ENCODE data around the gene KLF13.

Gene KLF13

DNA sequence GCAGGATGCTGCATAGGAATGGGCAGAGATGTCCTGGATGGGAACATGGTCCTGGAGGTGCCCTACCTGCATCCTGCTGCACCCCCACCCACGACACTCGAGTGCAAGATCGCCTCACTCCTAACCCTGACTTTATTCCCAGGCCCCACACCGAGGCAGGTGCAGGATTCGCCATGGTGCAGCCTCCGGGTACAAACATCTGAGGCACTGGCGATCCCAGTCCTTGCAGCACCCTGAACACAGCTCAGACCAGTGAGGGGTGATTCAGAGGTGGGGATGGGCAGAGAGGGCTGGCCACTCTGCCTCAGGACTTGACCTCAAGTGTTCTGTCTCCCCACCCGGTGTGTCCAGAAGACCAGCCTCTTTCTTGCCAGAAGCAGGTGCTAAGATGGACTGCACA lies 49.1 kb downstream of the KLF13 start:
- peaks cover 42% of the 10 kb centered on the region for H3K79me1 ChIP-seq (ENCODE audit: low read length)
- WGBS (ENCODE audit: extremely low coverage, insufficient coverage, insufficient read length): no CpG with 5 or more reads among the region's 8 CpGs

DNA sequence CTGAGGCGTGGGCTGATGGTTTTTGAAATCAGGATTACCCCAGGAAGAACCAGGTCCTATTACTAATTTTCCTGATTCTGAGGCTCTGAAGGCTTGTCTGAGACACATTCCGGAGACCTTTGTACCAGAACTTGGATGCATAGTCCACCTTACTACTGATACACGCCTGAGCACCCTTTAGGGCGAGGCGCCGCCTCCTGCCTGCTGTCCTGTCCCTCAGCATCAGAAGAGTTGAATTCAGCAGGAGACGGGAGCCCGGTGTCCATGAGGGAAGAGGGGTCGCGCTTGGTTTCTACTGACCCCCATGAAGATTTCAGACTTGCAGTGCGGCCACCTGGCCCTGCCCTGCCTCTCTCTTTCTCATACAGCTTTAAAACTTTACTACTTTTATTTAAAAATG lies 49.9 kb downstream of the KLF13 start:
- no CpG with 5 or more reads among the region's 11 CpGs for WGBS (ENCODE audit: extremely low coverage, insufficient coverage, insufficient read length)
- Histone ChIP-seq H3K4me2 (ENCODE audit: low read length) (no peak overlapping the region), H3K4me3 (ENCODE audit: low read depth, low read length) (no peak overlapping the region)

More for the DNA sequence above, 49.1 kb downstream of the KLF13 start:
- Histone ChIP-seq H3K9me3 (ENCODE audit: insufficient read depth, low read depth, low read length) (peaks cover 11% of the 10 kb centered on the region), H3K4me2 (ENCODE audit: low read length) (no peak overlapping the region), H3K4me3 (ENCODE audit: low read depth, low read length) (no peak overlapping the region), H4K8ac (ENCODE audit: low read depth, low read length) (no peak overlapping the region), H3K9ac (ENCODE audit: low read length) (no peak overlapping the region), H3K14ac (ENCODE audit: low read length) (no peak overlapping the region), H2AFZ (ENCODE audit: insufficient read depth, low read length, poor library complexity) (no peak overlapping the region), H3K23ac (ENCODE audit: low read length) (no peak overlapping the region), H2BK12ac (ENCODE audit: low read length) (no peak overlapping the region), H3K4ac (ENCODE audit: low read depth, low read length) (no peak overlapping the region), H3K27ac (ENCODE audit: low read depth, low read length) (no peak overlapping the region), H4K12ac (ENCODE audit: low read depth, low read length) (no peak overlapping the region), H2BK120ac (ENCODE audit: insufficient read depth, low read length, poor library complexity) (no peak overlapping the region), H3K79me2 (ENCODE audit: control insufficient read depth, insufficient read depth, low read length, poor library complexity) (peaks cover 18% of the 10 kb centered on the region), H4K91ac (ENCODE audit: low read depth, low read length) (no peak overlapping the region), H2AK5ac (ENCODE audit: low read length) (no peak overlapping the region), H2BK5ac (ENCODE audit: low read depth, low read length, poor library complexity) (no peak overlapping the region), H3K18ac (ENCODE audit: low read length) (peak overlapping the region; percentile 9), H3K4me1 (ENCODE audit: control insufficient read depth in 1 of 2, insufficient read depth in 2 of 2, low read length in 2 of 2) (peaks cover 37 to 41% of the 10 kb centered on the region in 2 experiments), H3K36me3 (ENCODE audit: control insufficient read depth in 1 of 2, insufficient read depth in 2 of 2, low read length in 2 of 2) (peaks cover 23 to 38% of the 10 kb centered on the region in 2 experiments), H3K27me3 (ENCODE audit: insufficient read depth, low read length) (no peaks in the 10 kb centered on the region)
- no peak for DNase-seq

GRCh38 chr15:31377030-31377429 lies 50.4 kb downstream of the KLF13 start:
- Histone ChIP-seq H2AFZ (ENCODE audit: insufficient read depth, low read length, poor library complexity) (no peak overlapping the region), H2BK12ac (ENCODE audit: low read length) (peak overlapping the region; percentile 10), H2BK5ac (ENCODE audit: low read depth, low read length, poor library complexity) (peak overlapping the region; percentile 32), H2AK5ac (ENCODE audit: low read length) (peak overlapping the region; percentile 38), H2BK120ac (ENCODE audit: insufficient read depth, low read length, poor library complexity) (peak overlapping the region; percentile 34), H3K4me3 (ENCODE audit: low read depth, low read length) (no peak overlapping the region), H3K9me3 (ENCODE audit: insufficient read depth, low read depth, low read length) (peaks cover 9% of the 10 kb centered on the region), H4K8ac (ENCODE audit: low read depth, low read length) (peak overlapping the region; percentile 45), H3K4me2 (ENCODE audit: low read length) (no peak overlapping the region), H3K27ac (ENCODE audit: low read depth, low read length) (peak overlapping the region; percentile 57), H3K79me1 (ENCODE audit: low read length) (peaks cover 31% of the 10 kb centered on the region), H3K79me2 (ENCODE audit: control insufficient read depth, insufficient read depth, low read length, poor library complexity) (peaks cover 9% of the 10 kb centered on the region), H3K4me1 (ENCODE audit: control insufficient read depth in 1 of 2, insufficient read depth in 2 of 2, low read length in 2 of 2) (peaks cover 26 to 31% of the 10 kb centered on the region in 2 experiments), H4K12ac (ENCODE audit: low read depth, low read length) (no peak overlapping the region), H3K18ac (ENCODE audit: low read length) (peak overlapping the region; percentile 84), H3K23ac (ENCODE audit: low read length) (no peak overlapping the region), H3K36me3 (ENCODE audit: control insufficient read depth in 1 of 2, insufficient read depth in 2 of 2, low read length in 2 of 2) (peaks cover 24 to 40% of the 10 kb centered on the region in 2 experiments), H3K9ac (ENCODE audit: low read length) (no peak overlapping the region), H3K4ac (ENCODE audit: low read depth, low read length) (peak overlapping the region; percentile 19), H3K14ac (ENCODE audit: low read length) (peak overlapping the region; percentile 46), H3K27me3 (ENCODE audit: insufficient read depth, low read length) (no peaks in the 10 kb centered on the region), H4K91ac (ENCODE audit: low read depth, low read length) (no peak overlapping the region)
- no peak for DNase-seq
- no CpG with 5 or more reads among the region's 9 CpGs for WGBS (ENCODE audit: extremely low coverage, insufficient coverage, insufficient read length)

More for the DNA sequence above, 49.9 kb downstream of the KLF13 start:
- H2BK120ac ChIP-seq (ENCODE audit: insufficient read depth, low read length, poor library complexity): peak overlapping the region; percentile 35
- H3K23ac ChIP-seq (ENCODE audit: low read length): no peak overlapping the region
- DNase-seq: no peak
- peaks cover 31 to 33% of the 10 kb centered on the region in 2 experiments for H3K4me1 ChIP-seq (ENCODE audit: control insufficient read depth in 1 of 2, insufficient read depth in 2 of 2, low read length in 2 of 2)
- H3K79me1 ChIP-seq (ENCODE audit: low read length): peaks cover 36% of the 10 kb centered on the region
- H3K79me2 ChIP-seq (ENCODE audit: control insufficient read depth, insufficient read depth, low read length, poor library complexity): peaks cover 13% of the 10 kb centered on the region
- H3K9me3 ChIP-seq (ENCODE audit: insufficient read depth, low read depth, low read length): peaks cover 13% of the 10 kb centered on the region
- peak overlapping the region; percentile 83 for H2BK12ac ChIP-seq (ENCODE audit: low read length)
- no peak overlapping the region for H3K9ac ChIP-seq (ENCODE audit: low read length)
- peaks cover 27 to 43% of the 10 kb centered on the region in 2 experiments for H3K36me3 ChIP-seq (ENCODE audit: control insufficient read depth in 1 of 2, insufficient read depth in 2 of 2, low read length in 2 of 2)
- no peak overlapping the region for H3K4ac ChIP-seq (ENCODE audit: low read depth, low read length)
- peak overlapping the region; percentile 53 for H4K91ac ChIP-seq (ENCODE audit: low read depth, low read length)
- peak overlapping the region; percentile 6 for H2BK5ac ChIP-seq (ENCODE audit: low read depth, low read length, poor library complexity)
- H4K12ac ChIP-seq (ENCODE audit: low read depth, low read length): no peak overlapping the region
- no peaks in the 10 kb centered on the region for H3K27me3 ChIP-seq (ENCODE audit: insufficient read depth, low read length)
- no peak overlapping the region for H3K18ac ChIP-seq (ENCODE audit: low read length)
- peak overlapping the region; percentile 45 for H4K8ac ChIP-seq (ENCODE audit: low read depth, low read length)
- H3K14ac ChIP-seq (ENCODE audit: low read length): no peak overlapping the region
- no peak overlapping the region for H2AFZ ChIP-seq (ENCODE audit: insufficient read depth, low read length, poor library complexity)
- H3K27ac ChIP-seq (ENCODE audit: low read depth, low read length): no peak overlapping the region
- no peak overlapping the region for H2AK5ac ChIP-seq (ENCODE audit: low read length)

DNA sequence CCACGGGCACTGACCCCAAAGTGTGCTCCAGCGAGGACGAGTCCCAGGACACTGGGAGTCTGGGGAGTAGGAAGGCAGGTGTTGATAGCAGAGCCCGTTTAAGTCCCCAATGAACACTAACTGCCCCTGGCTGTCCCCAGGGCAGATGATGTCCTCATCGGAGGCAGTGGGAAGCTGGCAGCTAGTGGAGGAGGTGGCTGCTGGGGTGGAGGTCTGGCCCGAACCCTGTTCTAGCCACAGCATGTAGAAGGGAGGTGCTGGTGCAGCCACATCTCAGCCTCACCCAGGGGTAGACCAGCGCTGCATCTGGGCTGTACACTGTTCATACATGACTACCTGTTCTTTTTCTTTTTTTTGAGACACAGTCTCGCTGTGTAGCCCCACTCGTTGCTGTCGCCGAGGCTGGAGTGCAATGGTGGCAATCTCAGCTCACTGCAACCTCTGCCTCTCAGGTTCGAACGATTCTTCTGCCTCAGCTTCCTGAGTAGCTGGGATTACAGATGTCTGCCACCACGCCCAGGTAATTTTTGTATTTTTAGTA lies 51.8 kb downstream of the KLF13 start:
- Histone ChIP-seq H3K4ac (ENCODE audit: low read depth, low read length) (no peak overlapping the region), H3K9me3 (ENCODE audit: insufficient read depth, low read depth, low read length) (peaks cover 3% of the 10 kb centered on the region), H4K91ac (ENCODE audit: low read depth, low read length) (no peak overlapping the region), H3K4me1 (ENCODE audit: control insufficient read depth in 1 of 2, insufficient read depth in 2 of 2, low read length in 2 of 2) (peaks cover 17 to 29% of the 10 kb centered on the region in 2 experiments), H2AFZ (ENCODE audit: insufficient read depth, low read length, poor library complexity) (no peak overlapping the region), H3K79me2 (ENCODE audit: control insufficient read depth, insufficient read depth, low read length, poor library complexity) (peaks cover 8% of the 10 kb centered on the region), H3K23ac (ENCODE audit: low read length) (no peak overlapping the region), H2BK12ac (ENCODE audit: low read length) (peak overlapping the region; percentile 11), H2BK5ac (ENCODE audit: low read depth, low read length, poor library complexity) (no peak overlapping the region), H3K36me3 (ENCODE audit: control insufficient read depth in 1 of 2, insufficient read depth in 2 of 2, low read length in 2 of 2) (peaks cover 21 to 31% of the 10 kb centered on the region in 2 experiments), H2BK120ac (ENCODE audit: insufficient read depth, low read length, poor library complexity) (peak overlapping the region; percentile 9), H4K8ac (ENCODE audit: low read depth, low read length) (no peak overlapping the region), H3K4me3 (ENCODE audit: low read depth, low read length) (no peak overlapping the region), H3K27ac (ENCODE audit: low read depth, low read length) (no peak overlapping the region), H2AK5ac (ENCODE audit: low read length) (no peak overlapping the region), H3K4me2 (ENCODE audit: low read length) (no peak overlapping the region), H4K12ac (ENCODE audit: low read depth, low read length) (no peak overlapping the region), H3K79me1 (ENCODE audit: low read length) (peaks cover 20% of the 10 kb centered on the region), H3K27me3 (ENCODE audit: insufficient read depth, low read length) (no peaks in the 10 kb centered on the region), H3K14ac (ENCODE audit: low read length) (peak overlapping the region; percentile 39), H3K18ac (ENCODE audit: low read length) (peak overlapping the region; percentile 45), H3K9ac (ENCODE audit: low read length) (no peak overlapping the region)
- no CpG with 5 or more reads among the region's 14 CpGs for WGBS (ENCODE audit: extremely low coverage, insufficient coverage, insufficient read length)
- DNase-seq: no peak
